Ectodermal cell (in vitro differentiated cells): ENCODE data around the gene ARHGEF10L. TPM values are rescaled to one million over a fixed set of nuclear protein-coding genes. Genes with fewer than 3 reads are reported as not detected.
A peak's percentile ranks its signal among the peaks of the same experiment; 100 is the strongest.
"Not testable (repeated sequence)": the region's sequence is repeated elsewhere in the genome, so short reads cannot be mapped to it uniquely, and the experiment has no call there.

Experiments
- H3K27ac ChIP-seq: 2 replicates; pipeline ENCODE4 v1.7.0; 2013; ENCODE audit warnings: mild to moderate bottlenecking, low read depth, low read length; ENCODE audit not compliant: insufficient read depth, poor library complexity, severe bottlenecking
- H3K27me3 ChIP-seq: 2 replicates; pipeline ENCODE4 v1.7.0; 2013; ENCODE audit warnings: mild to moderate bottlenecking, low read length; ENCODE audit not compliant: insufficient read depth, control insufficient read depth, poor library complexity, severe bottlenecking
- H3K36me3 ChIP-seq: one replicate; pipeline ENCODE4 v1.7.0; 2013; ENCODE audit warnings: low read length; ENCODE audit not compliant: control insufficient read depth, insufficient read depth
- H3K4me1 ChIP-seq: one replicate; pipeline ENCODE4 v1.7.0; 2013; ENCODE audit warnings: low read length; ENCODE audit not compliant: control insufficient read depth, insufficient read depth
- H3K4me3 ChIP-seq: 2 replicates; pipeline ENCODE4 v1.7.0; 2013; ENCODE audit warnings: low read depth, low read length, control low read depth; ENCODE audit not compliant: insufficient read depth
- H3K9me3 ChIP-seq: 2 replicates; pipeline ENCODE4 v1.7.0; 2013; ENCODE audit warnings: mild to moderate bottlenecking, low read length, moderate library complexity; ENCODE audit not compliant: control insufficient read depth
- WGBS, 2 experiments: methylation state at CpG; one replicate each; pipeline ENCODE4 v1.1.7; 2013; ENCODE audit warnings: missing lambda C conversion rate in 2 of 2; 5-methylcytosine and 5-hydroxymethylcytosine counted together
- polyA plus RNA-seq, 4 experiments: library from polyadenylated mRNA; stranded (reverse); fragments of 50-300 nt; gene quantifications; one replicate each; pipeline ENCODE4 v1.2.3, GENCODE V29; 2013

ARHGEF10L gene, protein sequence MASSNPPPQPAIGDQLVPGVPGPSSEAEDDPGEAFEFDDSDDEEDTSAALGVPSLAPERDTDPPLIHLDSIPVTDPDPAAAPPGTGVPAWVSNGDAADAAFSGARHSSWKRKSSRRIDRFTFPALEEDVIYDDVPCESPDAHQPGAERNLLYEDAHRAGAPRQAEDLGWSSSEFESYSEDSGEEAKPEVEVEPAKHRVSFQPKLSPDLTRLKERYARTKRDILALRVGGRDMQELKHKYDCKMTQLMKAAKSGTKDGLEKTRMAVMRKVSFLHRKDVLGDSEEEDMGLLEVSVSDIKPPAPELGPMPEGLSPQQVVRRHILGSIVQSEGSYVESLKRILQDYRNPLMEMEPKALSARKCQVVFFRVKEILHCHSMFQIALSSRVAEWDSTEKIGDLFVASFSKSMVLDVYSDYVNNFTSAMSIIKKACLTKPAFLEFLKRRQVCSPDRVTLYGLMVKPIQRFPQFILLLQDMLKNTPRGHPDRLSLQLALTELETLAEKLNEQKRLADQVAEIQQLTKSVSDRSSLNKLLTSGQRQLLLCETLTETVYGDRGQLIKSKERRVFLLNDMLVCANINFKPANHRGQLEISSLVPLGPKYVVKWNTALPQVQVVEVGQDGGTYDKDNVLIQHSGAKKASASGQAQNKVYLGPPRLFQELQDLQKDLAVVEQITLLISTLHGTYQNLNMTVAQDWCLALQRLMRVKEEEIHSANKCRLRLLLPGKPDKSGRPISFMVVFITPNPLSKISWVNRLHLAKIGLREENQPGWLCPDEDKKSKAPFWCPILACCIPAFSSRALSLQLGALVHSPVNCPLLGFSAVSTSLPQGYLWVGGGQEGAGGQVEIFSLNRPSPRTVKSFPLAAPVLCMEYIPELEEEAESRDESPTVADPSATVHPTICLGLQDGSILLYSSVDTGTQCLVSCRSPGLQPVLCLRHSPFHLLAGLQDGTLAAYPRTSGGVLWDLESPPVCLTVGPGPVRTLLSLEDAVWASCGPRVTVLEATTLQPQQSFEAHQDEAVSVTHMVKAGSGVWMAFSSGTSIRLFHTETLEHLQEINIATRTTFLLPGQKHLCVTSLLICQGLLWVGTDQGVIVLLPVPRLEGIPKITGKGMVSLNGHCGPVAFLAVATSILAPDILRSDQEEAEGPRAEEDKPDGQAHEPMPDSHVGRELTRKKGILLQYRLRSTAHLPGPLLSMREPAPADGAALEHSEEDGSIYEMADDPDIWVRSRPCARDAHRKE (N-terminal part only)
- polyA plus RNA-seq (2013, experiment 1 of 4): 19.5 TPM
- 18.1 TPM for polyA plus RNA-seq (2013, experiment 2 of 4)
- 17.0 TPM for polyA plus RNA-seq (2013, experiment 3 of 4)
- polyA plus RNA-seq (2013, experiment 4 of 4): 16.1 TPM

DNA sequence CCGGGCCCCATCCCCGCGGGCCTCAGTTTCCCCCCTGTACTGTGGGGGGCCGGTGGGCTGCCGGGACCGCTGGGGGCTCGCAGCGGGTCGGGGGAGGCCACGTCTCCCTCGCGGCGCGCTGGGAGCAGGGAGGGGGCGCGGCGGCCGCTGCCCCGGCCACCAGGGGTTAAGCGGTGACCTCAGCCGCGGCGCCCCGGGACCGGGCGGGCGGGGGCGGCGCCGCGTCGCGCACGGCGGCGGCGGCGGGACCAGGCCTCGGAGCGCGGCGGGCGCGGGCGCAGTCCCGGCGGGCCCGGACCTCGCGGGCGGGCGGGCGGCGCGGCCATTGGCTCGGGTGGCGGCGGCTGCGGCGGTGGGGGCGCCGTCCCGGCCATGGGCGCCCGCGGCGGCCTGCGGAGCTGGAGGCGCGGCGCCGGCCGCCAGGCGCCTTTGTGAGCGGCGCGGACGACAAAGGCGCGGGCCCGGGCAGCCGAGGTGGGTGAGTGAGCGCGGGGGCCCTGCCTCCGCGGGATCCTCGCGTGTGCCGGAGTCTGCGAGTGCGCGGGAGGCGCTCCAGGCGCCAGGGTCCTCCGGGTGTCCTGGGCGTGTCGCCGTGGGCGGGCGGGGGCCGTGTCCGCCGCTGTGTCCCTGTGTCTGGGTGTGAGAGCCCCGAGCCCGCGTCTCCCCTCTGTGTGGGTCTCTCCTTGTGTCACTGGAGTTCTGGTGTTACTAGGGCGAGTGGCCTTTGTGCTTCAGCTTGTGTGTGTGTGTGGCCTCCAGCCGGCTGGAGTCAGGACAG is at the start of gene ARHGEF10L:
TSS of gene ARHGEF10L (plus strand) at position 222 of the 778 bp plus-strand sequence. CDS start 40,898 bp downstream, outside the sequence.
- 0 to 1% methylated on average over 107 to 108 of the region's 108 CpGs for WGBS, 2 experiments
- Histone ChIP-seq H3K4me3 (peak within 1 kb of the TSS; percentile 72), H3K4me1 (peaks cover 11% of the 10 kb centered on the region), H3K27me3 (no peaks in the 10 kb centered on the region), H3K9me3 (no peaks in the 10 kb centered on the region), H3K36me3 (no peaks in the 10 kb centered on the region), H3K27ac (peak within 1 kb of the TSS; percentile 69)

DNA sequence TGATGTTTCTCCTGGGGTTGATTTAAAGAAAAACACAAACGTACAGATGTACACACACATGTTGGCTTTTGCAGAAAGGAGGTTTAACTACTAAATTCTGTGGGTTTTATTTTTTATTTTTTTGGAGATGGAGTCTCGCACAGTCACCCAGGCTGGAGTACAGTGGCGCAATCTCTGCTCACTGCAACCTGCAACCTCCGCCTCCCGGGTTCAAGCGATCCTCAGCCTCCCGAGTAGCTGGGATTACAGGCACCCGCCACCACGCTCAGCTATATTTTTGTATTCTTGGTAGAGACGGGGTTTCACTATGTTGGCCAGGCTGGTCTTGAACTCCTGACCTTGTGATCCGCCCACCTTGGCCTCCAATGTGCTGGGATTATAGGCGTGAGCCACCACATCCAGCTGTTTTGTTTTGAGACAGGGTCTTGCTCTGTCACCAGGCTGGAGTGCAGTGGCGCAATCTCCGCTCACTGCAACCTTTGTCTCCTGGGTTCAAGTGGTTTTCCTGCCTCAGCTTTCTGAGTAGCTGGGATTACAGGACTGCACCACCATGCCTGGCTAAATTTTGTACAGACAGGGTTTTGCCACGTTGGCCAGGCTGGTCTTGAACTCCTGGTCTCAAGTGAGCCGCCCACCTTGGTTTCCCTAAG is 49.6 kb upstream of the ARHGEF10L start:
- H3K4me3 ChIP-seq, H3K27ac ChIP-seq, H3K9me3 ChIP-seq, H3K27me3 ChIP-seq, H3K4me1 ChIP-seq, H3K36me3 ChIP-seq: not testable (repeated sequence)
- WGBS, 2 experiments: 94 to 95% methylated on average over 16 of the region's 16 CpGs

DNA sequence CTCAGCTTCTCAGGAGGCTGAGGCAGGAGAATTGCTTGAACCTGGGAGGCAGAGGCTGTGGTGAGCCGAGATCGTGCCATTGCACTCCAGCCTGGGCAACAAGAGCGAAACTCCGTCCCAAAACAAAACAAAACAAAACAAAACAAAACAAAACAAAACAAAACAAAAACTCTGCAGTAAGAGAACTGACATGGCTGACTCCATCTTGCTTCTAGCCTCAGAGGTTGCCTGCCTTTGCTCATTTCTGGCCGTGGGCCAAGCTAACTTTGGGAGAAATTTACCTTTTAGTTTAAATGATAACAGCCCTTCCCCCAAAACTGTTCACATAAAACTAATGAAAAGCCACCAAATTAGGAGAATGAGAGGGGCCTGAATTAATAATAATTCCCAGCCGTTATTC is 48.8 kb upstream of the ARHGEF10L start:
- H3K4me3 ChIP-seq, H3K9me3 ChIP-seq, H3K4me1 ChIP-seq, H3K36me3 ChIP-seq, H3K27me3 ChIP-seq, H3K27ac ChIP-seq: not testable (repeated sequence)
- whole genome bisulfite sequencing, 2 experiments: 88 to 94% methylated on average over 6 of the region's 6 CpGs

DNA sequence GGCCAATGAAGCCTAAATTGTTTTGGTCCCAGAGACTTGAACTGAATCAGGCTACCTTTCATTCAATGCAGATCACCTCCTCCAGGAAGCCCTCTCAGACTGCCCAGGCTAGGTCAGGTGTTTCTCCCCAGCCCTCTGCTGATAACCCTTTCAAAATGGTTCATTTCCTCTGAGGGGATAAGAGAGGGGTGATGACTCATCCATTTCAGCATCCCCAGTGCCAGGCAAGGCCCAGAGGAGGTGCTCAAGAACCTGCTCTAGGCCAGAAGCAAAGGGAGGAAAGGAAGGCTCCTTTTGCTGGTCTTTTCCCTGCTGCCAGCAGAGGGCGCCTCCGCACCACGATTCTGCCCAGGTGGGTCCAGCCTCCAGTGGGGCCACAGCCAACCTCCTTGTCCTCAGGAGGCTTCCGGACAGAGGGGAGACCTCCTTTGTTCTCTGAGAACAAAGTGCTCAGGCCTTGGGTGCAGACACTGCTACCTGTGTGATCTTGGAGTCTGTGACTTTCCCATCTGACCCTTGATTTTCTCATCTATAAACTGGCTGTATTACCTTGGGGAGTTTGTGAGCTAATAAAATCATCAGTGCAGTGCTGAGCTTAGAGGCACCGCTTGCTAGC is 45.3 kb upstream of the ARHGEF10L start:
- H3K27me3 ChIP-seq: no peaks in the 10 kb centered on the region
- H3K9me3 ChIP-seq: no peaks in the 10 kb centered on the region
- no peak overlapping the region for H3K4me3 ChIP-seq
- no peaks in the 10 kb centered on the region for H3K4me1 ChIP-seq
- no peak overlapping the region for H3K27ac ChIP-seq
- no peaks in the 10 kb centered on the region for H3K36me3 ChIP-seq
- 20 to 21% methylated on average over 5 of the region's 5 CpGs for WGBS, 2 experiments

DNA sequence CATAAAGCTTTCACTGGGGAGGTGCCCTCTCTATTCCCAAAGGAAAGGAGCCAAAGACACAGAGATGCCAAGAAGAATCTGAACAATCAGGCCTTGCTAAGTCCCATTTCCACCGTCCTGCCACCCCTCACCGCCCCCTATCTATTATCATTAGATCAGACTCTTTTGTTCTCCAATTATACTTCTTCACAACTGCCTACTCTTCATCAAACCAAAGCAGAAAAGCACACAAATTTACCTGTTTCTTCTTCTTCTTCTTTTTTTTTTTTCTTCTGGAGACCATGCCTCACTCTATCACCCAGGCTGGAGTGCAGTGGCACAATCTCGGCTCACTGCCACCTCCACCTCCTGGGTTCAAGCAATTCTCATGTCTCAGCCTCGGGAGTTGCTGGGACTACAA is 43.1 kb upstream of the ARHGEF10L start:
- H3K27me3 ChIP-seq: no peaks in the 10 kb centered on the region
- no peaks in the 10 kb centered on the region for H3K36me3 ChIP-seq
- no peaks in the 10 kb centered on the region for H3K9me3 ChIP-seq
- no peak overlapping the region for H3K27ac ChIP-seq
- no peaks in the 10 kb centered on the region for H3K4me1 ChIP-seq
- no peak overlapping the region for H3K4me3 ChIP-seq
- WGBS, 2 experiments: 83 to 85% methylated on average over 4 of the region's 4 CpGs

DNA sequence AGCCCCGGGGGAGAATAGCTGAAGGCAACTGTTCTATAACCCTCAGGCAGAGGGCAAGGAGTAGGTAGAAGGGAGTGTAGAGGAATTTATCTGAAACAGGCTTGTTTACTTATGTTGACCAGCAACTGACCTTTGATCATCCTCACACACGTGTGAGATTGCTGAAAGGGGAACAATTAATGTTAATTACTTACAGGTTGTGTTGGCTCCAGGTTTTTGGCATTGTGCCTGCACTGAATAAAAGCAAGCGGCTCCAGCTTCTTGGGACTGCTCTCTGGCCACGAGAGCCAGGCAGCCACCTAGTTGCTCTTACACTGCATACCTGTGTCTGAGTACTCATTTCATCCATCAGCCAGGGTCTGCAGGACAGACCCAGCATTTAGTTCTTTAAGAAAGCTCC is 41.3 kb upstream of the ARHGEF10L start:
- 90 to 93% methylated on average over 4 of the region's 4 CpGs for WGBS, 2 experiments
- H3K27me3 ChIP-seq: no peaks in the 10 kb centered on the region
- H3K36me3 ChIP-seq: no peaks in the 10 kb centered on the region
- H3K4me3 ChIP-seq: no peak overlapping the region
- H3K4me1 ChIP-seq: no peaks in the 10 kb centered on the region
- no peak overlapping the region for H3K27ac ChIP-seq
- no peaks in the 10 kb centered on the region for H3K9me3 ChIP-seq

DNA sequence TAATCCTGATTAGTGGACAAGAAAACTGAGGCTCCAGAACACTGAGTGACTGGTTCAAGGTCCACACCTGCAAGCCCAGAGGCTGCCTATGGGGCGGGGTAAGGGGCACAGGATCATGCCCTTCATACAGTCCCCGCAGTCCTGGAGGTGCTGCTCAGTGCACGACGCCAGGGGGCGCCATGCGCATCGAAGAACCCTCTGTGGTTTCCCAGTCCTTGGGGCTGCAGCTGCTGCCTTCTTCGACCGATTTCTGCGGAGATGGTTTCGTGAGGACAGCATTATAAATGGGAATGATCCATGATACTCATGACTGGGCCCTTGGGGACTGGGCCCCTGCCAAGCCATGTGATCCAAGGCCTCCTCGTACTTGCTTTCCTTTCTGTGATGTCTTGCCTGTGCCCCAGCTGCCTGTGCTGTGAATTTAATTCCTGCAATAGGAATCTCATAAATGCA is 37.1 kb upstream of the ARHGEF10L start:
- Histone ChIP-seq H3K27ac (no peak overlapping the region), H3K27me3 (no peaks in the 10 kb centered on the region), H3K36me3 (no peaks in the 10 kb centered on the region), H3K4me3 (no peak overlapping the region), H3K4me1 (no peaks in the 10 kb centered on the region), H3K9me3 (no peaks in the 10 kb centered on the region)
- 13 to 15% methylated on average over 12 of the region's 12 CpGs for WGBS, 2 experiments

DNA sequence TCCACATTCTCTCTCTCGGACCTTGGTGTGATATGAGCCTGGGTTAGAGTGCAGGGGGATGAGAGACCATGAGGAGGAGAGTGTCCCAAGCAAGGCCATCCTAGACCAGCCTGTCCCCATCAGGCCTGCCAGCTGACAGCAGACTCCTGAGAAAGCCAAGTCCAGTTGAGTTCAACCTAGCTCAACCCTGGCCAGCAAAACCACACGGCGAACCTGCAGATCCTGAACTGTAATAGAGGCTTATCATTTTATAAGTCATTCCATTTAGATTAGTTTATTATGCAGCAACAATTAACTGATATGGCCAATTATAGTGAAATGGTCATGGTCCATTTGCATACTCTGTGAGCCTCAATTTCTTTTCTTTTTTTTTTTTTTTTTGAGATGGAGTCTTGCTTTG is 36.4 kb upstream of the ARHGEF10L start:
- no peak overlapping the region for H3K27ac ChIP-seq
- WGBS, 2 experiments: 93% methylated on average over 3 of the region's 3 CpGs
- no peaks in the 10 kb centered on the region for H3K4me1 ChIP-seq
- no peak overlapping the region for H3K4me3 ChIP-seq
- no peaks in the 10 kb centered on the region for H3K9me3 ChIP-seq
- no peaks in the 10 kb centered on the region for H3K27me3 ChIP-seq
- H3K36me3 ChIP-seq: no peaks in the 10 kb centered on the region

DNA sequence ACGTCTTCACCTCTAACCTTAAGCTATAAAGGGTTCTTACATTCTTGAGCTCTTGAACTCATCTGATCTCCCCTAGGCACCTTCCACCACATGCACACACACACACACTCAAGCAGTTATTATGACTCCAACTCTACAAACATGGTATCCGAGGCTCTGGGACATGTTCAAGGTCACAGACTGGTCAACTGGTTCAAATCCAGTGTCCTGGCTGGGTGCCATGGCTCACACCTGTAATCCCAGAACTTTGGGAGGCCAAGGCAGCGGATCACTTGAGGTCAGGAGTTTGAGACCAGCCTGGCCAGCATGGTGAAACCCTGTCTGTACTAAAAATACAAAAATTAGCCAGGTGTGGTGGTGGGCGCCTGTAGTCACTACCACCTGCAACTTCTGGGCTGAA is 32.3 kb upstream of the ARHGEF10L start:
- H3K27me3 ChIP-seq, H3K36me3 ChIP-seq, H3K4me1 ChIP-seq, H3K9me3 ChIP-seq, H3K4me3 ChIP-seq, H3K27ac ChIP-seq: not testable (repeated sequence)
- WGBS, 2 experiments: 91 to 93% methylated on average over 4 of the region's 4 CpGs
